ENCODE results near the gene PPP1R15B.

The PPP1R15B gene

GRCh38 chr1:204367193-204367858, 44.3 kb downstream of the PPP1R15B start:
- no peak for DNase-seq (ENCODE audit: low read depth, low spot score)

- DNase-seq (ENCODE audit: low read depth, low spot score): no peak
Observed at GRCh38 chr1:204366759-204367158, 44.9 kb downstream of the PPP1R15B start.

GRCh38 chr1:204363335-204364114, 48.1 kb downstream of the PPP1R15B start:
- peak; percentile 42 for DNase-seq (ENCODE audit: low read depth, low spot score)

- no peak for DNase-seq (ENCODE audit: low read depth, low spot score)
Observed at GRCh38 chr1:204362984-204363334, 48.7 kb downstream of the PPP1R15B start.

GRCh38 chr1:204361781-204362180, 49.8 kb downstream of the PPP1R15B start:
- DNase-seq (ENCODE audit: low read depth, low spot score): no peak

GRCh38 chr1:204361341-204361771, 50.3 kb downstream of the PPP1R15B start:
- no peak for DNase-seq (ENCODE audit: low read depth, low spot score)

GRCh38 chr1:204360314-204360713, 51.3 kb downstream of the PPP1R15B start:
- DNase-seq (ENCODE audit: low read depth, low spot score): no peak

- DNase-seq (ENCODE audit: low read depth, low spot score): no peak
Observed at GRCh38 chr1:204359474-204360255, 52.0 kb downstream of the PPP1R15B start, which contains the start of gene PLEKHA6. PLEKHA6 (minus strand) TSS chr1:204359929; CDS start chr1:204273727, 86,202 bp downstream.

- no peak for DNase-seq (ENCODE audit: low read depth, low spot score)
Observed at GRCh38 chr1:204359131-204359473, 52.5 kb downstream of the PPP1R15B start.

- DNase-seq (ENCODE audit: low read depth, low spot score): no peak
Observed at GRCh38 chr1:204358605-204359004, 53.0 kb downstream of the PPP1R15B start.

GRCh38 chr1:204357551-204358490, 53.8 kb downstream of the PPP1R15B start:
- no peak for DNase-seq (ENCODE audit: low read depth, low spot score)

- DNase-seq (ENCODE audit: low read depth, low spot score): no peak
Observed at GRCh38 chr1:204356997-204357396, 54.6 kb downstream of the PPP1R15B start.

- no peak for DNase-seq (ENCODE audit: low read depth, low spot score)
Observed at GRCh38 chr1:204355913-204356312, 55.7 kb downstream of the PPP1R15B start.

- DNase-seq (ENCODE audit: low read depth, low spot score): no peak
Observed at GRCh38 chr1:204354579-204354978, 57.0 kb downstream of the PPP1R15B start.

Data from activated naive CD8-positive, alpha-beta T cell treated with anti-CD3 and anti-CD28 coated beads, Interleukin-2, amount 50 U/mL, for 16 hours (primary cell).